ENCODE measurements around the gene FGF14.
"Not testable (repeated sequence)": the region's sequence is repeated elsewhere in the genome, so short reads cannot be mapped to it uniquely, and the experiment has no call there.

Gene FGF14

GRCh38 chr13:102187313-102187712 lies 214.5 kb downstream of the FGF14 start:
- no peak for DNase-seq

GRCh38 chr13:102185375-102185984 lies 216.4 kb downstream of the FGF14 start:
- no peak for DNase-seq

DNA sequence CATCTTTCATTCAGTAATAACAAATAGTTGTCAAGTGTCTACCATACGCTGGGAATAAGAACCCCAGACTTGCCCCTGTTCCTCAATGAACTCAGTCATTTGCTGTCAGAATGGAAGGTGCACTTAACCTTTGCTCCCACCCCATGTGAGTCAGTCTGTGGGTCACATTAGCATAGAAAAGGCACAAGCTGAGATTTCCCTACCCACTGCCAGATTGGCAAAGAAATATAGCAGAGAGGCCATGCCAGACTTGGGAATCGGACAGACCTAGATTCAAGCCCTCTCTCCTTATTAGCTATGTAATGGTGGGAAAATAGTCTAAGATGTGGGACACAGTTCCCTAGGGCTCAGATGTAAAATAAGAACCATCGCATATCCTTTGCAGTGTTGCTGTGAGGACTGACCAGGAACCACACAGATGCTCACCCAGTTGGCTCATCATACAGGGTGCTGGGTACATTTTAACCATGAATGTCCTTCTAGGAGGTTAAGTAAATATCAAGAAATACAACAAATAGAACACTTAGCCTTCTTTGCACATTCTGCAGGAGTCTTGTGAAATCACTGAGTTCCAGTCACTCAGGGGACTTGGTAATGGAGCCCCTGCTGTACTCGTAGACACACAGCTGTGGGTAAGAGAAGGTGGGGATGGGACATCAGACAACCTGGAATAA lies 218.2 kb downstream of the FGF14 start:
- DNase-seq, result no peak

- no peak for DNase-seq
Measured at GRCh38 chr13:102182170-102182569, 219.7 kb downstream of the FGF14 start.

DNA sequence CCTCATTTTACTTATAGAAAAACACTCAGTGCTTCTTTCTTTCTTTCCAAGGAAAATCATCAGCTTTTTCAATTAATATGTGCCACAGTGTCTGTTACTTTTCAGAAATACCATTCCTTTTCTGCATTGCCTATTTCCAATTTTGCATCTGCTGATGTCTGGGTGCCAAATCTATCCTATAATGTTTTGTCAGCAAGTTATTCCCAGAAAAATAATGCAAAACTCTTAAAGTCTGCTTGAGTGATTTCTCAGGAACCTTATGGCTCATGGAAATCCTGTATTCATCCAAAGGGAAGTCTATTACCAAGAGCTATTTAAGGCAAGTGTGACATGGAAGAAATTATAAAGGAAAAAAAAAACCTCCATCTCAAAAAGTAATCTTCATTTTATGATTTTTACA lies 224.4 kb downstream of the FGF14 start:
- no peak for DNase-seq

DNA sequence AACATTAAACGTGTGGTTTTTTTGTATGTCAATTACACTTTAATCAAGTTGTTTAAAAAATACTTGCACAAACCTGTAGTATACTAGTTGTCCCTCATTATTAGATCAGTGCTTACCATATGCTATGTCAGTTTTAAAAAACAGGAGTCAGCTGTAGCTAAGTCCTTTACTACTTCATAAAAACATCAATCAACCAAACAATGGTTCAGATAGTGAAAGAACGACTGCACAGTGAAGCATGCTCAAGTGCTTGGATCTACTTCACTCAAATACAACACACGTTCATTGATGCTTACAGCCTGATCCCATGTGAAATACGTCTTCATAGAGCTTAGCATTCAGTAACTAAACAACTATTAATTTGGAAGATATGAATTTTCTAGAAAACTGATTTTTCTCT lies 225.0 kb downstream of the FGF14 start:
- no peak for DNase-seq

GRCh38 chr13:102172406-102172805 lies 229.4 kb downstream of the FGF14 start:
- DNase-seq, result no peak

DNA sequence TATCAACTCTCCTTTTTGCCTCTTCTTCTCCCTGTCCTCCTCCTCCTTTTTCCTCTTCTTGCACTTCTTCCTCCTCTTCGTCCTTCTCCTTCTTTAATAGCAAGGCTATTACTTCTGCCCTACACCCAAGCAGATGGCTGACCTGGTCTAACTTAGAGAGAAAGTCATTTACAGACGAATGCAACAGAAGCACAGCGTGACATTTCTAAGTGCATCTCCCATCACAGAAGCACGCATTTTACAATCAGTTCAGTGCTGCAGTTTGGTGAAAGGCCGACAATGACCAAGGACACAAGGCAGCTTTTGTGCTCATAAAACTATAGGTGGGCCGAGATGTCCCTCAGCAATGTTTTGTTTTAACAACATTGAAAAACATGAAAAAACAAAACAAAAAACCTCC lies 231.5 kb downstream of the FGF14 start:
- DNase-seq, result no peak

- DNase-seq, result no peak
Measured at GRCh38 chr13:102169471-102170015, 232.3 kb downstream of the FGF14 start.

DNA sequence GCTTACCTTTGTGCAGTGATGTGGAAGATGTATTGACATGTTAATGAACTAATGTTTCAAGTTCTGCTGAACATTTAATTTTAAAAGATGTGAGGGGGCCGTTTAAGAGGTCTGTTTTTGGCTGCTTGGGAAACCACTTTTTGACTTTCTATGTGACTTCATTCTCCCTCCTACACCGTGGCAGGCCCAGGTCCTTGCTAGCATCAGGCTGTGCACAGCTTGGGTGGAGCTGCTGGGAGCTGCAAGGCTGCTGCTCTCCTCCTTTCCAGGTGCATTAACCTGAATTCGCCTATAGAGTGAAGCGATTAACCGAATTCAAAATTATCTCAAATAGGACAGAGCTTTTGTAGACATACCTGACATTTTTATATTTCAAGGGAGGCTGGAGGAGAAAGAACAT lies 249.1 kb downstream of the FGF14 start:
- DNase-seq, result no peak

GRCh38 chr13:102147353-102147752 lies 254.5 kb downstream of the FGF14 start:
- DNase-seq, result no peak

GRCh38 chr13:102145750-102146149 lies 256.1 kb downstream of the FGF14 start:
- DNase-seq, result no peak

DNA sequence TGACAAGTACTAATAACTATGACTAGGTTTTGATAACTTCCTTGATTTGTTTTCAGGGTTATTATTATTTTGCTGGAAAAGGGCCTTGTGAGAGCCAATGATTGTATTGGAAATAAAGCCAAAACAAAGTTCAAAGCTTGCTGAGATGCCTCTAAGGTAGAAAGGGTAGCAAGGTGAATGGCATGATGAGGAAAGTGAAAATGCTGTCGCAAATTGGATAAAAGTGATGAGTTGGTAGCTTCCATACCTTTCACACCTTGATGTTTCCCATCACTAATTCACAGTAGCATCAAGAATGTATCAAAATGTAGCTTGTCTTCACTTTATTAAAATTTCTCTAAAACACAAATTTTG lies 259.4 kb downstream of the FGF14 start:
- no peak for DNase-seq

DNA sequence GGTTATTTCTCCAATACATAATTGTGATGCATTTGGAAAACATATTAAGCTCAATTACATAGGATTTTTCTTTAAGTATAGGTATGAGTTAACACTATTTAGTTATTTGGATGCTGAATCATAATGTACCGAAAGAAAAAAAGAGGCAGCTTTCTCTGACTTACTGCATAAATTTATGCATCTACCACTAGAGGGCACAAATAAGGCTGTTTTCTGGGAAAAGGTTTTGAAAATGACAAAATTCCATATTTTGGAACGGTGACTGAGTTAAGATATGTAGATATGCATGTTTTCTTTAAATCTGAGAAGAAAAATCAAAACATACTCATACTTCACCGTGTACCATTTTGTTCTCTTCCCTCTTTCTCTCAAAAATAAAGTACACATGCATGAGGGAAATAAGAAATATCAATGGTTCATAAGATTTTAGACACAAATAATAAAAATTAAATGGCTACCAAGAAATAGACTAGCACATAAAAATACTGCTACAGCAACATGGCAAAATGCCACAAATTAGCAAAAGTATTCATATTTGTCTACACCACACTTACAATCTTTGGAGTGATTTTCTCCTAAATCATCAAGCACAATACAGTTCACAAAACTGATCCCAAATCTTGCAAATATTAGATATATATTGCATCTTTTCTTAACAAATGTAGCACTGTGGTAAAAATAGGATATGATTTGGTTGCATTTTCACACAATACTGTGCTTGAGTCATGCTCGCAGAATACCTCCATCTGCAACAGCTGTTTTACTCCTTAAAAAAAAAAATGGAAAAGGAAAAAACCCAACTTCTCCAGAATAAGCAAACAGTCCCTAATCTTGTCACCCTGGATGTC lies 260.0 kb downstream of the FGF14 start:
- DNase-seq, result peak; percentile 17

DNA sequence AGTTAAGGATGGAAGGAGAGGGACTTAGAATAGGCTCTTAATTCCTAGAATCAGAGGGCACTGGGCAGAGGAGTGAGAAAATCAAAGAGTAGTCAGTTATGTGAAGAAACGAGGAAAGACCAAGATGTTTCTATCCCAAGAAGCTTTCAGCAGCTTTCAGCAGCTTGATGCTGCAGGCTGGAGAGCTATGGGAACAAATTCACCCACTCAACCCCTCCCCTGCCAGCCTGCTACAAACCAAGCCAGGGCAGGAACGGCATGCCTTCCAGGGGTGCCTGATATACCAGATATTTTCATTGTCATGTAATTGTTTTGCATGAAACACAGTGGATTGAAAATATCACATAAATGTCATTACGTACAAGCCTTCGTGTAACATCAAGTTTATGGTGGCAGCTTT lies 262.2 kb downstream of the FGF14 start:
- DNase-seq, result no peak

DNA sequence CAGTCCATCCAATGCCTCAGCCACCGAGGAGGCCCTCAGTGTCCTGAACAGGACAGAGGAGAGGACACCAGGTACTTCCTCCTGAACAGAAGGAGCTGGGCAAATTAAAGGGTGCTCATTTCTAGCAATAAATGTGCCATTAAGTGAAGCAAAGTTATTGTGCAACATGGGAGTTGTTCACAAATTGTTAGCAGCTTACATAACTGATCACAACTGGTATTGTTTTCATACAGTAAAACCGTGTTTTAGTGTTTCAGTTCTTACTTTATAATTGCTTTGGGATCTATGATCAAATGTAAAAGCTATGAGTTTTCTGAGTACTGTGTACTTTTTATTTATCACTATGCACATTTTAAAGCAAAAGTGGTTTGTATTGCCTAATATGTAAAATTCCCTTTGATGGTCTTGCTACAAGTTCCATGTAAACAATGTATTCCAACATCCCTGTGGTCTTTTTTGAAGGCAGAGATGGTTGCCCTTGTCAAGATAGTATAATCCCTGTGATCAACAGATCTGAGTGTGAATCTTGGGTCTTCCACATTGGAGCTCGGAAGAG lies 263.1 kb downstream of the FGF14 start:
- DNase-seq, result no peak

GRCh38 chr13:102137904-102138303 lies 263.9 kb downstream of the FGF14 start:
- not testable (repeated sequence) for DNase-seq

GRCh38 chr13:102136735-102137296 lies 265.0 kb downstream of the FGF14 start:
- DNase-seq, result no peak

DNA sequence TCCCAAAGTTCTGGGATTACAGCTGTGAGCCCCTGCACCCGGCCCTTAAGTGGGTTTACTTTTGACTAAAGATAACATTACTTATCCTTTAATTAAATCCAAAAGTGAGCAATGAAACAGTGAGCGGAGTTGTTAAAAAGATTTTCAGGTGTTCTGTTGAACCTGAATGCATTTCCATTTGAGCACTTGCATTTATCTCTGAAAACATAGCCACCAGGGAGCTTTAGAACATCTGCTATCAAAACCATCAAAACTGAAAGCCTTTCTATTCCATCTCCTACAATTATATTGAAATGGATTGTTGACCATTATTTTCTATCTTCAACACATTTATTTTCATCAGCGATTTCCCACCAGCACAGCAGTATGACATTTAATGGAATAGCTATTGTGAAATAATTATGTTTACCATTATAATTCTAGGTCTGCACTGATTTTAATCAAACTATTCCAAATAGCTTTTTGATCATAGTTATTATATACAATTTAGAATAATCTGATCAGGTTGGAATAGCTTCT lies 269.0 kb downstream of the FGF14 start:
- no peak for DNase-seq

DNA sequence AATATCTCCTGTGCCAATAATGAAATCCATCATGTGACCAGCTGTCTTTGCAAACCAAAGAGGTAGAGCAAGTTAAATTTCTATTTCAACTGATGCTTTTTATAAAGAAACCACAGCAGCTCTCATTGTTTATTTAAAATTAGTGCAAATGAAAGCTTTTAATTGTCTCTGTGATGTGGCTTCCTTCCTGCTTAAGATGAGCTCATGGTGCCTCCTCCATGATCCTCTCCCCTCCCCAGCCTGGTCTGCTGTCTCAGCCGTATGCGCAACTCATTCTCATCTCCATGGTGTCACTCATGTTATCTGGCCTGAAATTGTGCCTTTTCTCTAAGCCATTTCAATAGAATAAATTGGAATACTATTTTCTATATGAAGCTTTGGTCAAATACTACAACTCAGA lies 270.6 kb downstream of the FGF14 start:
- DNase-seq, result no peak

GRCh38 chr13:102128216-102128810 lies 273.5 kb downstream of the FGF14 start:
- DNase-seq, result no peak

- no peak for DNase-seq
Measured at GRCh38 chr13:102127153-102127552, 274.7 kb downstream of the FGF14 start.

Measured in midbrain (tissue), 1 donor.